ENCODE data around the gene DOC2A. TPM values are rescaled to one million over a fixed set of nuclear protein-coding genes. Genes with fewer than 3 reads are reported as not detected.

The DOC2A gene
- total and polyA plus RNA-seq, 2 of the 4 experiments (the other 2 are of a cell fraction) = under 0.01 to 0.48 TPM

GRCh38 chr16:30030841-30031413 is 20.1 kb upstream of the DOC2A start, which contains the start of gene TLCD3B:
TLCD3B (minus strand) TSS chr16:30031271; CDS start chr16:30030527, 744 bp downstream.
- Histone ChIP-seq H3K27ac (ENCODE audit: insufficient read depth, low read length) (no peak within 1 kb of the TSS), H3K9me1 (ENCODE audit: insufficient read depth, low read length) (no peaks in the 10 kb centered on the region), H3K4me3 (ENCODE audit: insufficient read depth, low read depth, low read length) (no peak within 1 kb of the TSS), H2BK15ac (ENCODE audit: low read depth, low read length) (no peak within 1 kb of the TSS), H3K4ac (ENCODE audit: low read depth, low read length) (no peak within 1 kb of the TSS), H3K56ac (ENCODE audit: extremely low read depth, insufficient read depth, low read length) (no peak within 1 kb of the TSS), H3K4me1 (ENCODE audit: control insufficient read depth, insufficient read depth, low read length) (no peaks in the 10 kb centered on the region), H3K9me3 (ENCODE audit: control insufficient read depth, insufficient read depth, low read length) (no peaks in the 10 kb centered on the region), H2AK5ac (ENCODE audit: low read depth, low read length) (no peak within 1 kb of the TSS), H2BK20ac (ENCODE audit: low read depth, low read length) (no peak within 1 kb of the TSS), H3K36me3 (ENCODE audit: control insufficient read depth, insufficient read depth, low read length) (no peaks in the 10 kb centered on the region), H4K8ac (ENCODE audit: low read depth in 2 of 2, low read length in 2 of 2) (no peak within 1 kb of the TSS), H3K4me2 (ENCODE audit: low read depth, low read length) (no peak within 1 kb of the TSS; the same call in 1 of the 2 replicates), H2AFZ (replicated peaks; ENCODE audit: low read length, poor library complexity) (peak within 1 kb of the TSS; percentile 32), H2BK5ac (ENCODE audit: low read depth, low read length, poor library complexity, severe bottlenecking) (no peak within 1 kb of the TSS), H2BK120ac (ENCODE audit: low read depth, low read length) (no peak within 1 kb of the TSS), H3K14ac (replicated peaks; ENCODE audit: low read depth, low read length) (no peak within 1 kb of the TSS), H3K23ac (ENCODE audit: low read depth, low read length) (no peak within 1 kb of the TSS), H4K5ac (ENCODE audit: low read depth, low read length) (no peak within 1 kb of the TSS), H4K91ac (ENCODE audit: insufficient read depth, low read depth, low read length) (no peak within 1 kb of the TSS), H3K18ac (ENCODE audit: low read depth, low read length) (no peak within 1 kb of the TSS), H3K79me1 (ENCODE audit: low read depth in 1 of 2, low read length in 2 of 2) (no peaks in the 10 kb centered on the region), H3K27me3 (ENCODE audit: control insufficient read depth, insufficient read depth, low read length) (peaks cover 65% of the 10 kb centered on the region), H4K20me1 (ENCODE audit: insufficient read depth, low read length) (peaks cover 9% of the 10 kb centered on the region; the same call in 1 of the 2 replicates), H3K9ac (ENCODE audit: low read depth, low read length) (no peak within 1 kb of the TSS), H2AK9ac (replicated peaks; ENCODE audit: low read depth, low read length, poor library complexity) (no peak within 1 kb of the TSS)
- 3% methylated on average over 5 of the region's 27 CpGs; no CpG with 5 or more reads in 1 of the 2 experiments for WGBS, 2 experiments (ENCODE audit: extremely low coverage in 2 of 2, insufficient read length in 1 of 2)
- ChIA-PET CTCF (interaction anchor here (0.6 kb wide), 1 partner anchor 274 kb away, joined by 4 read pairs; no protein-coding TSS in a partner anchor), POLR2A (ENCODE audit: unreplicated experiment) (no interaction called here)
- intact Hi-C loops (cut with micrococcal nuclease) = no loop called here
- ATAC-seq (ENCODE audit: low read depth) (peak; percentile 30; the same call in 1 of the 2 replicates), DNase-seq (no peak)
- in situ Hi-C loops (cut with MboI; ENCODE audit: low sequenced_read_pairs) = no loop called here
- TF ChIP-seq CEBPB (IDR thresholded peaks at IDR 0.05; ENCODE audit: low read depth, low read length) = no peak
- no peak for TF ChIP-seq USF2 (IDR thresholded peaks at IDR 0.05; ENCODE audit: low read depth, low read length)
- no peak for TF ChIP-seq CTCF (conservative IDR thresholded peaks at IDR 0.05; ENCODE audit: low read depth, low read length)
- TF ChIP-seq RFX5 (IDR thresholded peaks at IDR 0.05; ENCODE audit: low read depth, low read length) = no peak
- TF ChIP-seq POLR2A (IDR thresholded peaks at IDR 0.05; ENCODE audit: low read depth, low read length) = no peak
- TF ChIP-seq NFE2L2 (IDR thresholded peaks at IDR 0.05; ENCODE audit: low read depth, low read length) = no peak
- TF ChIP-seq CHD1 (IDR thresholded peaks at IDR 0.05; ENCODE audit: low read depth, low read length) = no peak
- no peak for TF ChIP-seq BHLHE40 (IDR thresholded peaks at IDR 0.05; ENCODE audit: low read depth, low read length)
- no peak for TF ChIP-seq RCOR1 (IDR thresholded peaks at IDR 0.05; ENCODE audit: insufficient replicate concordance, low read length)
- TF ChIP-seq MAZ (IDR thresholded peaks at IDR 0.05; ENCODE audit: borderline replicate concordance, low read depth, low read length) = no peak
- TF ChIP-seq MXI1 (IDR thresholded peaks at IDR 0.05; ENCODE audit: borderline replicate concordance, low read depth, low read length) = no peak
- TF ChIP-seq RAD21 (IDR thresholded peaks at IDR 0.05; ENCODE audit: low read length) = no peak
- TF ChIP-seq MAFK (IDR thresholded peaks at IDR 0.05; ENCODE audit: low read depth, low read length) = no peak
- TF ChIP-seq FOS (IDR thresholded peaks at IDR 0.05; ENCODE audit: low read depth, low read length) = no peak
- no TSS peak for BruUV-seq (replicated peaks)
- dilution Hi-C loops (cut with HindIII; ENCODE audit: low sequenced_read_pairs, unreplicated experiment) = no loop called here

Data from IMR-90 (cell line).